Ramos (cell line): Measurements from ENCODE around the gene RENBP.

Source experiments
- in situ Hi-C: fragments of 300-500 bp; cut with MboI; formaldehyde crosslinking; loops from one replicate; pipeline ENCODE4 v1.14.3; 2022; ENCODE audit warnings: low sequenced_read_pairs; ENCODE audit not compliant: unreplicated experiment

The RENBP gene

GRCh38 chrX:153971450-153972367 is 27.3 kb upstream of the RENBP start, which contains the start of gene HCFC1:
Gene HCFC1, minus strand, starts transcription at chrX:153971818. Its CDS starts 978 bp downstream, at chrX:153970840.
- in situ Hi-C loops, result no loop called here

- in situ Hi-C loops, result no loop called here
Observed at GRCh38 chrX:153971124-153971449, 26.6 kb upstream of the RENBP start.

- in situ Hi-C loops, result no loop called here
Observed at GRCh38 chrX:153970357-153971123, 26.1 kb upstream of the RENBP start.

- in situ Hi-C loops, result no loop called here
Observed at GRCh38 chrX:153969904-153970356, 25.5 kb upstream of the RENBP start.

- in situ Hi-C loops, result no loop called here
Observed at GRCh38 chrX:153969125-153969903, 24.9 kb upstream of the RENBP start.

- in situ Hi-C loops, result no loop called here
Observed at GRCh38 chrX:153968754-153969124, 24.3 kb upstream of the RENBP start.

- in situ Hi-C loops, result no loop called here
Observed at GRCh38 chrX:153968255-153968654, 23.8 kb upstream of the RENBP start.

GRCh38 chrX:153967536-153968224 is 23.2 kb upstream of the RENBP start:
- in situ Hi-C loops, result no loop called here

GRCh38 chrX:153966841-153967535 is 22.5 kb upstream of the RENBP start:
- in situ Hi-C loops, result no loop called here

GRCh38 chrX:153966283-153966688 is 21.8 kb upstream of the RENBP start:
- in situ Hi-C loops, result no loop called here

GRCh38 chrX:153965406-153965805 is 21.0 kb upstream of the RENBP start:
- in situ Hi-C loops, result no loop called here

GRCh38 chrX:153964105-153964504 is 19.7 kb upstream of the RENBP start:
- in situ Hi-C loops, result no loop called here

- in situ Hi-C loops, result no loop called here
Observed at GRCh38 chrX:153963546-153963945, 19.1 kb upstream of the RENBP start.

- in situ Hi-C loops, result no loop called here
Observed at GRCh38 chrX:153961292-153961691, 16.8 kb upstream of the RENBP start.

GRCh38 chrX:153960786-153961185 is 16.3 kb upstream of the RENBP start:
- in situ Hi-C loops, result no loop called here

GRCh38 chrX:153960077-153960476 is 15.6 kb upstream of the RENBP start:
- in situ Hi-C loops, result no loop called here

- in situ Hi-C loops, result loop anchor here (10.0 kb wide), 1 partner anchor 195 kb away; the partner anchor contains the start of gene PLXNB3
Observed at GRCh38 chrX:153959649-153960048, 15.2 kb upstream of the RENBP start.

- in situ Hi-C loops, result loop anchor here (10.0 kb wide), 1 partner anchor 194 kb away; the partner anchor contains the start of gene PLXNB3
Observed at GRCh38 chrX:153958605-153959004, 14.2 kb upstream of the RENBP start.

GRCh38 chrX:153957224-153957623 is 12.8 kb upstream of the RENBP start:
- in situ Hi-C loops, result loop anchor here (10.0 kb wide), 1 partner anchor 192 kb away; the partner anchor contains the start of gene PLXNB3
